ENCODE measurements around the gene A2ML1. TPM values are rescaled to one million over a fixed set of nuclear protein-coding genes. Genes with fewer than 3 reads are reported as not detected.
"Not testable (repeated sequence)": the region's sequence is repeated elsewhere in the genome, so short reads cannot be mapped to it uniquely, and the experiment has no call there.

The A2ML1 gene
- total RNA-seq, 1 donor from 2014 or later, result 0.19 TPM

DNA sequence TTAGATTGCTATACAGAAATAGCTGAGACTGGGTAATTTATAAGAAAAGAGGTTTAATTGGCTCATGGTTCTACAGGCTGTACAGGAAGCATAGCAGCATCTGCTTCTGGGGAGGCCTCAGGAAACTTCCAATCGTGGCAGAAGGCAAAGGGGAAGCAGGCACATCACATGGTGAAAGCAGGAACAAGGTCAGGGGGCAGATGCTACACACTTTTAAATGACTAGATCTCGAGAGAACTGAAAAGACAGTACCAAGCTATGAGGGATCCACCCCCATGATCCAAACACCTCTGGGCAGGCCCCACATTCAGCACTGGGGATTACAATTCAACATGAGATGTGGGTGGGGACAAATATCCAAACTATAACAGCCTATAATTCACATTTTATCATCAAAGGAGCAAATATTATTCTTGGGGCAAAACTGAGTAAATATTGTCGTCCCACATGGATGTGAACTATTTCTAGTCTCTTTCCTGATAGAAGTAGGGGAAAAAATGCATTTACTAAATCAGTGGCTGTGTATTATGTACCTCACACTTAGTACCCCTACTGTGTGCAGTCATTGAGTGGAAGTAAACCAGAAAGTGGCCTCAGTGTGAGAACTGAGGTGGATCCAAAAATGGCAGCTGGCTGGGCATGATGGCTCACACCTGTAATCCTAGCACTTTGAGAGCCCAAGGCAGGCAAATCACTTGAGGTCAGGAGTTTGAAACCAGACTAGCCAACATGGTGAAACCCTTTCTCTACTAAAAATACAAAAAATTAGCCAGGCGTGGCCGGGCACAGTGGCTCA is 25.4 kb upstream of the A2ML1 start:
- Mint-ChIP-seq H3K36me3 (ENCODE audit: insufficient read depth) (peaks cover 7% of the 10 kb centered on the region), H3K27me3 (no peaks in the 10 kb centered on the region), H3K4me3 (ENCODE audit: low read depth) (no peak overlapping the region), H3K27ac (no peak overlapping the region), H3K4me1 (ENCODE audit: low read depth) (no peaks in the 10 kb centered on the region), H3K9me3 (ENCODE audit: low read depth) (peaks cover 8% of the 10 kb centered on the region)
- DNase-seq (ENCODE audit: low spot score, unreplicated experiment), result no peak
- TF ChIP-seq CTCF (IDR thresholded peaks at IDR 0.05; ENCODE audit: unreplicated experiment), result no peak

- not testable (repeated sequence) for H3K4me3 Mint-ChIP-seq (ENCODE audit: low read depth); DNase-seq (ENCODE audit: low spot score, unreplicated experiment); H3K36me3 Mint-ChIP-seq (ENCODE audit: insufficient read depth); H3K9me3 Mint-ChIP-seq (ENCODE audit: low read depth); H3K27ac Mint-ChIP-seq
- Mint-ChIP-seq H3K4me1 (ENCODE audit: low read depth) (peaks cover 13% of the 10 kb centered on the region), H3K27me3 (peaks cover 21% of the 10 kb centered on the region)
Measured at GRCh38 chr12:8801213-8801612, 21.2 kb upstream of the A2ML1 start.

DNA sequence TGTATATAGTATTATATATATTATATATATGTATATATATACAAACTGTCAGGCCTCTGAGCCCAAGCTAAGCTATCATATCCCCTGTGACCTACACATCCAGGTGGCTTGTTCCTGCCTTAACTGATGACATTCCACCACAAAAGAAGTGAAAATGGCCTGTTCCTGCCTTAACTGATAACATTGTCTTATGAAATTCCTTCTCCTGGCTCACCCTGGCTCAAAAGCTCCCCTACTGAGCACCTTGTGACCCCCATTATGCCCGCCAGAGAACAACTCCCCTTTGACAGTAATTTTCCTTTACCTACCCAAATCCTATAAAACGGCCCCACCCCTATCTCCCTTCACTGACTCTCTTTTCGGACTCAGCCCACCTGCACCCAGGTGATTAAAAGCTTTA is 17.6 kb upstream of the A2ML1 start:
- Mint-ChIP-seq H3K27ac (peak overlapping the region; percentile 64), H3K4me1 (ENCODE audit: low read depth) (peaks cover 38% of the 10 kb centered on the region), H3K4me3 (ENCODE audit: low read depth) (peak overlapping the region; percentile 50), H3K27me3 (peaks cover 56% of the 10 kb centered on the region)
- not testable (repeated sequence) for H3K9me3 Mint-ChIP-seq (ENCODE audit: low read depth); DNase-seq (ENCODE audit: low spot score, unreplicated experiment); H3K36me3 Mint-ChIP-seq (ENCODE audit: insufficient read depth)

GRCh38 chr12:8805487-8805886 is 16.9 kb upstream of the A2ML1 start:
- not testable (repeated sequence) for H3K9me3 Mint-ChIP-seq (ENCODE audit: low read depth); H3K36me3 Mint-ChIP-seq (ENCODE audit: insufficient read depth); DNase-seq (ENCODE audit: low spot score, unreplicated experiment)
- Mint-ChIP-seq H3K27me3 (peaks cover 63% of the 10 kb centered on the region), H3K4me1 (ENCODE audit: low read depth) (peaks cover 44% of the 10 kb centered on the region), H3K27ac (peak overlapping the region; percentile 64), H3K4me3 (ENCODE audit: low read depth) (peak overlapping the region; percentile 50)

DNA sequence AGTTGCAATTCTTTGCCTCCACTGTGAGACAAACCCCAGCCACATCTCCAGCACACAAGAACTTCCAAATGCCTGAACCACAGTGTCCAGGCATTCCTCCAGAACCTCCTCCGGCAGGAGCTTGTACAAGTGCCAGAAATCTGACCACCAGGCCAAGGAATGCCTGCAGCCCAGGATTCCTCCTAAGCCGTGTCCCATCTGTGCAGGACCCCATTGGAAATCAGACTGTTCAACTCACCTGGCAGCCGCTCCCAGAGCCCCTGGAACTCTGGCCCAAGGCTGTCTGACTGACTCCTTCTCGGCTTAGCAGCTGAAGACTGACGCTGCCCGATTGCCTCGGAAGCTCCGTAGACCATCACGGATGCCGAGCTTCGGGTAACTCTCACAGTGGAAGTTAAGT is 15.3 kb upstream of the A2ML1 start:
- peaks cover 44% of the 10 kb centered on the region for H3K4me1 Mint-ChIP-seq (ENCODE audit: low read depth)

DNA sequence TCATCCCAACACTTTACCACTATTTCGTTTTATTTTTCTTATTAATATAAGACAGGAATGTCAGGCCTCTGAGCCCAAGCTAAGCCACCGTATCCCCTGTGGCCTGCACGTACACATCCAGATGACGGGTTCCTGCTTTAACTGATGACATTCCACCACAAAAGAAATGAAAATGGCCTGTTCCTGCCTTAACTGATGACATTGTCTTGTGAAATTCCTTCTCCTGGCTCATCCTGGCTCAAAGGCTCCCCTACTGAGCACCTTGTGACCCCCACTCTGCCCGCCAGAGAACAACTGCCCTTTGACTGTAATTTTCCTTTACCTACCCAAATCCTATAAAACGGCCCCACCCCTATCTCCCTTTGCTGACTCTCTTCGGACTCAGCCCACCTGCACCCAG is 12.3 kb upstream of the A2ML1 start:
- H3K36me3 Mint-ChIP-seq (ENCODE audit: insufficient read depth); H3K9me3 Mint-ChIP-seq (ENCODE audit: low read depth); DNase-seq (ENCODE audit: low spot score, unreplicated experiment); H3K4me3 Mint-ChIP-seq (ENCODE audit: low read depth); H3K27ac Mint-ChIP-seq: not testable (repeated sequence)
- Mint-ChIP-seq H3K27me3 (peaks cover 56% of the 10 kb centered on the region), H3K4me1 (ENCODE audit: low read depth) (peaks cover 38% of the 10 kb centered on the region)

More for the DNA sequence above, 15.3 kb upstream of the A2ML1 start:
- DNase-seq (ENCODE audit: low spot score, unreplicated experiment); H3K4me3 Mint-ChIP-seq (ENCODE audit: low read depth); H3K36me3 Mint-ChIP-seq (ENCODE audit: insufficient read depth); H3K27ac Mint-ChIP-seq; H3K9me3 Mint-ChIP-seq (ENCODE audit: low read depth): not testable (repeated sequence)
- H3K27me3 Mint-ChIP-seq, result peaks cover 66% of the 10 kb centered on the region

DNA sequence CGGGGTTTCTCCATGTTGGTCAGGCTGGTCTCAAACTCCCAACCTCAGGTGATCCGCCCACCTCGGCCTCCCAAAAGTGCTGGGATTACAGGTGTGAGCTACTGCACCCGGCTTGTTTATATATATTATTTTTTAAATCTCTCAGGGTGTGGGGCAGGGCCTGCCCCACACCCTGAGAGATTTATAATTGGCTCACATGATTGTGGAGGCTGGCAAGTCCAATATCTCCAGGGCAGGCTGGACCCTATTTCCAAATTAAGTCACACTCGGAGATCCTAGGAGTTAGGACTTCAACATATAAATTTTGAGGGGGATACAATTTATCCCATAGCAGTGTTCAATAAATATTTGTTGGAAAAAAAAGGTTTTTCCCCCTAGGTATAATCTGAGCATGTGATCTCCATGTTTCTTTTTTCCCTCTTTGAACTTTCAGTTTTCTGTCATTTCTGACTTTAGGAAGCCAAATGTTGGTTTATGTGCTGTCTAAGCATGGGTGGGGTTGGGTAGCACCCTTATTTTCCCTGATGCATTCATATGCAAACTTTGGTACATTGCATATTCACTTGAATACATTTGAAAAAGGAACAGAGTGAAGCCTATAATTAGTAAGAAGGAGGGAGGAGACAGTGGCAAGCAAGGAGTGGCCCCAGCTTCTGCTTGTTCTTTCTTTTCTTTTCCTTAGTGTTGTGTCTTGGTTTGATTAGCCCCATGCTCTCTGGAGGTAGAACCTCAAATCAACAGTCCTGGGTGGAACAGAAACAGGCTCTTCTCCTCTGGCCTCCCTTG is 8.7 kb upstream of the A2ML1 start:
- no peak overlapping the region for H3K4me3 Mint-ChIP-seq (ENCODE audit: low read depth)
- no peaks in the 10 kb centered on the region for H3K9me3 Mint-ChIP-seq (ENCODE audit: low read depth)
- H3K4me1 Mint-ChIP-seq (ENCODE audit: low read depth), result peaks cover 14% of the 10 kb centered on the region
- H3K36me3 Mint-ChIP-seq (ENCODE audit: insufficient read depth), result no peaks in the 10 kb centered on the region
- H3K27ac Mint-ChIP-seq, result no peak overlapping the region
- peaks cover 20% of the 10 kb centered on the region for H3K27me3 Mint-ChIP-seq
- TF ChIP-seq CTCF (IDR thresholded peaks at IDR 0.05; ENCODE audit: unreplicated experiment), result no peak
- DNase-seq (ENCODE audit: low spot score, unreplicated experiment), result no peak

All from progenitor cell of endocrine pancreas (in vitro differentiated cells).